22Rv1 (cell line): ENCODE measurements around the gene MAP1LC3B2.
A peak's percentile ranks its signal among the peaks of the same experiment; 100 is the strongest.

ENCODE experiments used
- ZFX ChIP-seq: fragments of 450-650 bp; IDR thresholded peaks from 2 replicates; pipeline ENCODE4 v1.6.1; 2017; ENCODE audit warnings: antibody characterized with exemption, borderline replicate concordance
- TF ChIP-seq, protein P1 (sequence below): fragments of 450-650 bp; IDR thresholded peaks from 2 replicates; pipeline ENCODE4 v1.5.1; 2017; ENCODE audit warnings: mild to moderate bottlenecking

GRCh38 chr12:116532428-116532827, 26.8 kb upstream of the MAP1LC3B2 start:
- TF ChIP-seq, protein P1, sequence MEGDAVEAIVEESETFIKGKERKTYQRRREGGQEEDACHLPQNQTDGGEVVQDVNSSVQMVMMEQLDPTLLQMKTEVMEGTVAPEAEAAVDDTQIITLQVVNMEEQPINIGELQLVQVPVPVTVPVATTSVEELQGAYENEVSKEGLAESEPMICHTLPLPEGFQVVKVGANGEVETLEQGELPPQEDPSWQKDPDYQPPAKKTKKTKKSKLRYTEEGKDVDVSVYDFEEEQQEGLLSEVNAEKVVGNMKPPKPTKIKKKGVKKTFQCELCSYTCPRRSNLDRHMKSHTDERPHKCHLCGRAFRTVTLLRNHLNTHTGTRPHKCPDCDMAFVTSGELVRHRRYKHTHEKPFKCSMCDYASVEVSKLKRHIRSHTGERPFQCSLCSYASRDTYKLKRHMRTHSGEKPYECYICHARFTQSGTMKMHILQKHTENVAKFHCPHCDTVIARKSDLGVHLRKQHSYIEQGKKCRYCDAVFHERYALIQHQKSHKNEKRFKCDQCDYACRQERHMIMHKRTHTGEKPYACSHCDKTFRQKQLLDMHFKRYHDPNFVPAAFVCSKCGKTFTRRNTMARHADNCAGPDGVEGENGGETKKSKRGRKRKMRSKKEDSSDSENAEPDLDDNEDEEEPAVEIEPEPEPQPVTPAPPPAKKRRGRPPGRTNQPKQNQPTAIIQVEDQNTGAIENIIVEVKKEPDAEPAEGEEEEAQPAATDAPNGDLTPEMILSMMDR, result peak; percentile 30
- no peak for TF ChIP-seq ZFX
